HepG2 (cell line): Measurements from ENCODE around the gene AIF1. TPM values are rescaled to one million over a fixed set of nuclear protein-coding genes. Genes with fewer than 3 reads are reported as not detected.

Experiments
- ASH2L ChIP-seq: fragments of 300-600, 200-600 bp; sonication (generic); IDR thresholded peaks from 2 replicates; pipeline ENCODE4 v1.7.0; 2017; ENCODE audit warnings: low read depth, mild to moderate bottlenecking, moderate library complexity, mixed read lengths, low read length; ENCODE audit not compliant: insufficient read length
- EP300 ChIP-seq, 3 experiments: sonication (generic) in 1 of 3; formaldehyde crosslinking in 1 of 3; IDR thresholded peaks; 2 replicates each; pipeline versions ENCODE4 v1.5.1 to v1.6.1; 2011 to 2020; ENCODE audit warnings: low read depth in 2 of 3, low read length in 2 of 3, borderline replicate concordance in 1 of 3, improper control_type of control experiment in 1 of 3, mild to moderate bottlenecking in 1 of 3, missing genetic modification reagents in 1 of 3, moderate library complexity in 1 of 3
- GATAD2A ChIP-seq: IDR thresholded peaks from 2 replicates; pipeline ENCODE4 v1.6.1; 2016
- HDAC2 ChIP-seq: sonication (generic); formaldehyde crosslinking; IDR thresholded peaks from 2 replicates; pipeline ENCODE4 v1.4.0; 2020; ENCODE audit warnings: missing genetic modification reagents
- IKZF4 ChIP-seq: sonication (generic); formaldehyde crosslinking; IDR thresholded peaks from 2 replicates; pipeline ENCODE4 v1.5.1; 2020; ENCODE audit warnings: borderline replicate concordance, mild to moderate bottlenecking, low read depth, missing genetic modification reagents; ENCODE audit errors: not compliant biosample characterization
- MAFF ChIP-seq: IDR thresholded peaks from 2 replicates; pipeline ENCODE4 v1.6.1; 2011; ENCODE audit warnings: low read depth, low read length, improper control_type of control experiment
- MTA3 ChIP-seq: sonication (generic); formaldehyde crosslinking; IDR thresholded peaks from 2 replicates; pipeline ENCODE4 v1.4.0; 2020; ENCODE audit warnings: missing genetic modification reagents
- PAWR ChIP-seq: sonication (generic); formaldehyde crosslinking; IDR thresholded peaks from 2 replicates; pipeline ENCODE4 v1.4.0; 2020; ENCODE audit warnings: missing genetic modification reagents, mild to moderate bottlenecking, borderline replicate concordance
- SRSF1 ChIP-seq: fragments of 200-400 bp; formaldehyde crosslinking; optimal IDR thresholded peaks from 2 replicates; pipeline ENCODE3; 2017; ENCODE audit warnings: mild to moderate bottlenecking, low read depth, low read length, moderate library complexity
- XBP1 ChIP-seq: sonication (generic); formaldehyde crosslinking; IDR thresholded peaks from 2 replicates; pipeline ENCODE4 v1.5.0; 2020; ENCODE audit warnings: missing genetic modification reagents
- ZFYVE20 ChIP-seq: sonication (generic); formaldehyde crosslinking; IDR thresholded peaks from 2 replicates; pipeline ENCODE4 v1.8.0; 2023; ENCODE audit warnings: low read depth, mild to moderate bottlenecking, moderate library complexity, missing genetic modification reagents, borderline replicate concordance
- ZNF552 ChIP-seq: sonication (generic); formaldehyde crosslinking; IDR thresholded peaks from 2 replicates; pipeline ENCODE4 v1.9.0; 2022; ENCODE audit warnings: missing genetic modification reagents, mild to moderate bottlenecking, borderline replicate concordance
- ZNF557 ChIP-seq: sonication (generic); formaldehyde crosslinking; IDR thresholded peaks from 2 replicates; pipeline ENCODE4 v1.4.0; 2020; ENCODE audit warnings: missing genetic modification reagents
- ZNF747 ChIP-seq: sonication (generic); formaldehyde crosslinking; IDR thresholded peaks from 2 replicates; pipeline ENCODE4 v1.8.1; 2023; ENCODE audit warnings: missing genetic modification reagents, mild to moderate bottlenecking, borderline replicate concordance
- ZNF749 ChIP-seq: sonication (generic); formaldehyde crosslinking; IDR thresholded peaks from 2 replicates; pipeline ENCODE4 v1.8.0; 2022; ENCODE audit warnings: mild to moderate bottlenecking, missing genetic modification reagents, moderate library complexity, borderline replicate concordance
- ZNF768 ChIP-seq: sonication (generic); formaldehyde crosslinking; IDR thresholded peaks from 2 replicates; pipeline ENCODE4 v1.4.0; 2020; ENCODE audit warnings: missing genetic modification reagents
- polyA plus RNA-seq, 8 experiments: library from polyadenylated mRNA; depleted of rRNA in 3 of 8; stranded (reverse) in 7 of 8; unstranded in 1 of 8; fragments of >200 nt; fragmentation: Illumina TruSeq in 4 of 8; extraction: Trizol in 4 of 8; gene quantifications; 2 replicates each; pipeline versions ENCODE4 v1.2.1 to v1.2.3, GENCODE V29; 2011 to 2016; ENCODE audit warnings: low read depth in 4 of 8, missing spikeins in 1 of 8, mixed read lengths in 1 of 8; ENCODE audit not compliant: insufficient read depth in 1 of 8
- total RNA-seq, 5 experiments: library from RNA; depleted of rRNA; stranded (reverse); fragments of >200 nt; fragmentation: Illumina TruSeq; extraction: Trizol; gene quantifications; 2 replicates each; pipeline ENCODE4 v1.2.3, GENCODE V29; 2016; ENCODE audit warnings: low read depth in 1 of 5
- TF ChIP-seq, protein P1 (sequence below): sonication (generic); formaldehyde crosslinking; IDR thresholded peaks from 2 replicates; pipeline ENCODE4 v1.4.0; 2020; ENCODE audit warnings: missing genetic modification reagents, borderline replicate concordance
- TF ChIP-seq, protein P2 (sequence below): sonication (generic); formaldehyde crosslinking; IDR thresholded peaks from 2 replicates; pipeline ENCODE4 v1.4.0; 2020; ENCODE audit warnings: mild to moderate bottlenecking, missing genetic modification reagents

The AIF1 gene
- total and polyA plus RNA-seq, 2 of the 13 experiments (the other 11 are each of a cell fraction or from before 2014, with no cell fraction given): 1.5 TPM; not detected in 1

DNA sequence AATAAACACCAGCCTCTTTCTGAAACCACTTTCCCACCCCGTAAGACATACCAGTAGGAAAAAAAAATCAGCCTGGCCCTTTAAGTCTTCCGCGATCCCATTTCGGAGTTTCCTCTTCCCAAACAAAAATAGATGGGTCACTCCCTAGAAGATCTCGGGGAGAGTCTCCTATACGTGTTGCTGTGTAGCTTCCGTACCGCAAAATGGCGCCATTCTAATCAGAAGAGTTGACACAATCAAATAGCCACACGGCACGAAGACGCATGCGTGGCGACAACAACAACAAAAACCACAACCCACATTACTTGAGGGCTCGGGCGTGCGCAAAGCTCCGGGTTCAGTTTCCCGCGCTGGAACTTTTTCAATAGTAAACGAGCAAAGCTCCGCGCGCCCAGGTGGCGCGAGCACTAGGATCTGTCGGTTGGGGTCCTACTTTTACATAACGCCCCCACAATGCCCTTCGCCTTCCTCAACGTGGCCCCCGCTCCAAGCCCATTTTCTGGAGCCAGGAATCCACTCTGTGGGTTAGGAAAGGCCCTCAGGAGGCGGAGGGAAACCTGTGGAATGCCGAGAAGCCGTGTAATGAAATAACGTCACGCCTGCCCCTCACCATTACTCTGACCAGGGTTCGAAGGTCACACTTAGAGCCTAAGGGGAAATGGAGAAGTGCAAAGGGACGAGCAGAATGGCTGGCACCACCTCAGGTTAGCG, 49.9 kb downstream of the AIF1 start, which contains the start of gene GPANK1 (continued):
- TF ChIP-seq PAWR (CRISPR knock-in tag) (no peak), ZNF557 (CRISPR knock-in tag) (no peak; the same call in 1 of the 2 replicates), ZNF747 (CRISPR knock-in tag) (peak; percentile 55; the same call in 1 of the 2 replicates), XBP1 (CRISPR knock-in tag) (no peak), HDAC2 (peak; percentile 57; the same call in 1 of the 2 replicates), GATAD2A (no peak), ASH2L (peak; percentile 60), ZNF552 (CRISPR knock-in tag) (0 out of 2 replicates have a peak, but pooled peaks have one; percentile 23), IKZF4 (CRISPR knock-in tag) (peak; percentile 65), MTA3 (no peak), MAFF (peak; percentile 25; the same call in 1 of the 2 replicates), EP300 (IDR thresholded peaks at IDR 0.05; ENCODE audit: low read depth in 2 of 2, low read length in 2 of 2) (peak in 1 of 2 experiments; percentile 24; a peak in 1 of 4 replicates), EP300 (CRISPR knock-in tag; IDR thresholded peaks at IDR 0.05; ENCODE audit: borderline replicate concordance) (no peak), ZNF768 (CRISPR knock-in tag) (no peak), ZNF749 (CRISPR knock-in tag) (peak; percentile 70; the same call in 1 of the 2 replicates), ZFYVE20 (CRISPR knock-in tag) (no peak), SRSF1 (no peak)
- TF ChIP-seq, protein P1, sequence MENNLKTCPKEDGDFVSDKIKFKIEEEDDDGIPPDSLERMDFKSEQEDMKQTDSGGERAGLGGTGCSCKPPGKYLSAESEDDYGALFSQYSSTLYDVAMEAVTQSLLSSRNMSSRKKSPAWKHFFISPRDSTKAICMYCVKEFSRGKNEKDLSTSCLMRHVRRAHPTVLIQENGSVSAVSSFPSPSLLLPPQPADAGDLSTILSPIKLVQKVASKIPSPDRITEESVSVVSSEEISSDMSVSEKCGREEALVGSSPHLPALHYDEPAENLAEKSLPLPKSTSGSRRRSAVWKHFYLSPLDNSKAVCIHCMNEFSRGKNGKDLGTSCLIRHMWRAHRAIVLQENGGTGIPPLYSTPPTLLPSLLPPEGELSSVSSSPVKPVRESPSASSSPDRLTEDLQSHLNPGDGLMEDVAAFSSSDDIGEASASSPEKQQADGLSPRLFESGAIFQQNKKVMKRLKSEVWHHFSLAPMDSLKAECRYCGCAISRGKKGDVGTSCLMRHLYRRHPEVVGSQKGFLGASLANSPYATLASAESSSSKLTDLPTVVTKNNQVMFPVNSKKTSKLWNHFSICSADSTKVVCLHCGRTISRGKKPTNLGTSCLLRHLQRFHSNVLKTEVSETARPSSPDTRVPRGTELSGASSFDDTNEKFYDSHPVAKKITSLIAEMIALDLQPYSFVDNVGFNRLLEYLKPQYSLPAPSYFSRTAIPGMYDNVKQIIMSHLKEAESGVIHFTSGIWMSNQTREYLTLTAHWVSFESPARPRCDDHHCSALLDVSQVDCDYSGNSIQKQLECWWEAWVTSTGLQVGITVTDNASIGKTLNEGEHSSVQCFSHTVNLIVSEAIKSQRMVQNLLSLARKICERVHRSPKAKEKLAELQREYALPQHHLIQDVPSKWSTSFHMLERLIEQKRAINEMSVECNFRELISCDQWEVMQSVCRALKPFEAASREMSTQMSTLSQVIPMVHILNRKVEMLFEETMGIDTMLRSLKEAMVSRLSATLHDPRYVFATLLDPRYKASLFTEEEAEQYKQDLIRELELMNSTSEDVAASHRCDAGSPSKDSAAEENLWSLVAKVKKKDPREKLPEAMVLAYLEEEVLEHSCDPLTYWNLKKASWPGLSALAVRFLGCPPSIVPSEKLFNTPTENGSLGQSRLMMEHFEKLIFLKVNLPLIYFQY (CRISPR knock-in tag): no peak; the same call in 1 of the 2 replicates
- TF ChIP-seq, protein P2, sequence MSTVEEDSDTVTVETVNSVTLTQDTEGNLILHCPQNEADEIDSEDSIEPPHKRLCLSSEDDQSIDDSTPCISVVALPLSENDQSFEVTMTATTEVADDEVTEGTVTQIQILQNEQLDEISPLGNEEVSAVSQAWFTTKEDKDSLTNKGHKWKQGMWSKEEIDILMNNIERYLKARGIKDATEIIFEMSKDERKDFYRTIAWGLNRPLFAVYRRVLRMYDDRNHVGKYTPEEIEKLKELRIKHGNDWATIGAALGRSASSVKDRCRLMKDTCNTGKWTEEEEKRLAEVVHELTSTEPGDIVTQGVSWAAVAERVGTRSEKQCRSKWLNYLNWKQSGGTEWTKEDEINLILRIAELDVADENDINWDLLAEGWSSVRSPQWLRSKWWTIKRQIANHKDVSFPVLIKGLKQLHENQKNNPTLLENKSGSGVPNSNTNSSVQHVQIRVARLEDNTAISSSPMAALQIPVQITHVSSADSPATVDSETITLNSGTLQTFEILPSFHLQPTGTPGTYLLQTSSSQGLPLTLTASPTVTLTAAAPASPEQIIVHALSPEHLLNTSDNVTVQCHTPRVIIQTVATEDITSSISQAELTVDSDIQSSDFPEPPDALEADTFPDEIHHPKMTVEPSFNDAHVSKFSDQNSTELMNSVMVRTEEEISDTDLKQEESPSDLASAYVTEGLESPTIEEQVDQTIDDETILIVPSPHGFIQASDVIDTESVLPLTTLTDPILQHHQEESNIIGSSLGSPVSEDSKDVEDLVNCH (CRISPR knock-in tag): no peak
